HepG2 (cell line): ENCODE results near the gene ABCC3. TPM values are rescaled to one million over a fixed set of nuclear protein-coding genes. Genes with fewer than 3 reads are reported as not detected.
A peak's percentile ranks its signal among the peaks of the same experiment; 100 is the strongest.

Source experiments
- HNRNPUL1 ChIP-seq: fragments of 200-400 bp; formaldehyde crosslinking; IDR thresholded peaks from 2 replicates; pipeline ENCODE4 v1.6.1; 2017; ENCODE audit warnings: low read depth, mild to moderate bottlenecking, low read length, moderate library complexity
- ISL2 ChIP-seq: sonication (generic); formaldehyde crosslinking; IDR thresholded peaks from 2 replicates; pipeline ENCODE4 v1.5.0; 2020; ENCODE audit warnings: missing genetic modification reagents
- JDP2 ChIP-seq: sonication (generic); formaldehyde crosslinking; IDR thresholded peaks from 2 replicates; pipeline ENCODE4 v1.8.1; 2022; ENCODE audit warnings: missing genetic modification reagents, borderline replicate concordance
- MTA3 ChIP-seq: sonication (generic); formaldehyde crosslinking; IDR thresholded peaks from 2 replicates; pipeline ENCODE4 v1.4.0; 2020; ENCODE audit warnings: missing genetic modification reagents
- MYC ChIP-seq: sonication (generic); formaldehyde crosslinking; IDR thresholded peaks from 2 replicates; pipeline ENCODE4 v1.9.0; 2021; ENCODE audit warnings: missing genetic modification reagents, borderline replicate concordance
- RBFOX2 ChIP-seq: fragments of 200-400 bp; formaldehyde crosslinking; IDR thresholded peaks from 2 replicates; pipeline ENCODE4 v1.6.1; 2017; ENCODE audit warnings: low read depth, mild to moderate bottlenecking, low read length
- SRF ChIP-seq: IDR thresholded peaks from 2 replicates; pipeline ENCODE4 v1.6.1; 2011; ENCODE audit warnings: mild to moderate bottlenecking, low read depth, low read length, moderate library complexity
- TBL1XR1 ChIP-seq: fragments of 150-350 bp; IDR thresholded peaks from 2 replicates; pipeline ENCODE4 v1.6.1; 2014; ENCODE audit warnings: borderline replicate concordance, low read length; ENCODE audit not compliant: partially characterized antibody
- TIGD3 ChIP-seq: sonication (generic); formaldehyde crosslinking; IDR thresholded peaks from 2 replicates; pipeline ENCODE4 v1.5.1; 2020; ENCODE audit warnings: mild to moderate bottlenecking, missing genetic modification reagents, borderline replicate concordance
- ZBTB4 ChIP-seq: sonication (generic); formaldehyde crosslinking; IDR thresholded peaks from 2 replicates; pipeline ENCODE4 v1.4.0; 2020; ENCODE audit warnings: missing genetic modification reagents, mild to moderate bottlenecking, borderline replicate concordance
- ZFP91 ChIP-seq: sonication (generic); formaldehyde crosslinking; IDR thresholded peaks from 2 replicates; pipeline ENCODE4 v1.9.0; 2022; ENCODE audit warnings: missing genetic modification reagents, mild to moderate bottlenecking, borderline replicate concordance
- ZFX ChIP-seq: sonication (generic); formaldehyde crosslinking; IDR thresholded peaks from 2 replicates; pipeline ENCODE4 v1.4.0; 2020; ENCODE audit warnings: mild to moderate bottlenecking, low read depth, missing genetic modification reagents, moderate library complexity
- ZNF253 ChIP-seq: sonication (generic); formaldehyde crosslinking; IDR thresholded peaks from 2 replicates; pipeline ENCODE4 v1.8.0; 2022; ENCODE audit warnings: mild to moderate bottlenecking, missing genetic modification reagents, borderline replicate concordance
- ZNF331 ChIP-seq: sonication (generic); formaldehyde crosslinking; IDR thresholded peaks from 2 replicates; pipeline ENCODE4 v1.4.0; 2020; ENCODE audit warnings: missing genetic modification reagents
- ZNF354B ChIP-seq: sonication (generic); formaldehyde crosslinking; IDR thresholded peaks from 2 replicates; pipeline ENCODE4 v1.8.0; 2022; ENCODE audit warnings: mild to moderate bottlenecking, missing genetic modification reagents
- ZNF503 ChIP-seq: sonication (generic); formaldehyde crosslinking; IDR thresholded peaks from 2 replicates; pipeline ENCODE4 v1.4.0; 2020; ENCODE audit warnings: missing genetic modification reagents
- ZNF768 ChIP-seq: sonication (generic); formaldehyde crosslinking; IDR thresholded peaks from 2 replicates; pipeline ENCODE4 v1.4.0; 2020; ENCODE audit warnings: missing genetic modification reagents
- ZNF816 ChIP-seq: sonication (generic); formaldehyde crosslinking; IDR thresholded peaks from 2 replicates; pipeline ENCODE4 v1.8.0; 2022; ENCODE audit warnings: missing genetic modification reagents, mild to moderate bottlenecking, borderline replicate concordance
- polyA plus RNA-seq, 8 experiments: library from polyadenylated mRNA; depleted of rRNA in 3 of 8; stranded (reverse) in 7 of 8; unstranded in 1 of 8; fragments of >200 nt; fragmentation: Illumina TruSeq in 4 of 8; extraction: Trizol in 4 of 8; gene quantifications; 2 replicates each; pipeline versions ENCODE4 v1.2.1 to v1.2.3, GENCODE V29; 2011 to 2016; ENCODE audit warnings: low read depth in 4 of 8, missing spikeins in 1 of 8, mixed read lengths in 1 of 8; ENCODE audit not compliant: insufficient read depth in 1 of 8
- total RNA-seq, 5 experiments: library from RNA; depleted of rRNA; stranded (reverse); fragments of >200 nt; fragmentation: Illumina TruSeq; extraction: Trizol; gene quantifications; 2 replicates each; pipeline ENCODE4 v1.2.3, GENCODE V29; 2016; ENCODE audit warnings: low read depth in 1 of 5
- TF ChIP-seq, protein P1 (sequence below): IDR thresholded peaks from 2 replicates; pipeline ENCODE4 v1.6.1; 2018; ENCODE audit warnings: missing genetic modification reagents

ABCC3 gene
- total and polyA plus RNA-seq, 2 of the 13 experiments (the other 11 are each of a cell fraction or from before 2014, with no cell fraction given), result 25.2 to 50.7 TPM

GRCh38 chr17:50689956-50690886, 55.5 kb downstream of the ABCC3 start (continued):
- TF ChIP-seq ZBTB4 (CRISPR knock-in tag), result peak; percentile 91; the same call in 1 of the 2 replicates
- TF ChIP-seq ZNF331 (CRISPR knock-in tag), result peak; percentile 68
- no peak for TF ChIP-seq RBFOX2
- peak; percentile 52; the same call in 1 of the 2 replicates for TF ChIP-seq ZNF768
- no peak for TF ChIP-seq HNRNPUL1
- TF ChIP-seq, protein P1, sequence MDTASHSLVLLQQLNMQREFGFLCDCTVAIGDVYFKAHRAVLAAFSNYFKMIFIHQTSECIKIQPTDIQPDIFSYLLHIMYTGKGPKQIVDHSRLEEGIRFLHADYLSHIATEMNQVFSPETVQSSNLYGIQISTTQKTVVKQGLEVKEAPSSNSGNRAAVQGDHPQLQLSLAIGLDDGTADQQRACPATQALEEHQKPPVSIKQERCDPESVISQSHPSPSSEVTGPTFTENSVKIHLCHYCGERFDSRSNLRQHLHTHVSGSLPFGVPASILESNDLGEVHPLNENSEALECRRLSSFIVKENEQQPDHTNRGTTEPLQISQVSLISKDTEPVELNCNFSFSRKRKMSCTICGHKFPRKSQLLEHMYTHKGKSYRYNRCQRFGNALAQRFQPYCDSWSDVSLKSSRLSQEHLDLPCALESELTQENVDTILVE (CRISPR knock-in tag), result no peak
- TF ChIP-seq ZNF253 (CRISPR knock-in tag), result 0 out of 2 replicates have a peak, but pooled peaks have one; percentile 53
- peak; percentile 56; the same call in 1 of the 2 replicates for TF ChIP-seq ZNF354B (CRISPR knock-in tag)
- no peak; the same call in 1 of the 2 replicates for TF ChIP-seq ZFP91 (CRISPR knock-in tag)
- TF ChIP-seq ZFX (CRISPR knock-in tag), result peak; percentile 4; the same call in 1 of the 2 replicates
- TF ChIP-seq MYC, result no peak; the same call in 1 of the 2 replicates
- TF ChIP-seq MTA3, result no peak
- no peak for TF ChIP-seq TIGD3 (CRISPR knock-in tag)
- TF ChIP-seq TBL1XR1, result no peak
- TF ChIP-seq ZNF816 (CRISPR knock-in tag), result no peak
- TF ChIP-seq SRF, result no peak
- no peak for TF ChIP-seq ZNF503
- no peak for TF ChIP-seq JDP2
- no peak for TF ChIP-seq ISL2 (CRISPR knock-in tag)
